Stimulated activated CD4-positive, alpha-beta T cell treated with anti-CD3 and anti-CD28 coated beads, Interleukin-12 subunit alpha, Interleukin-12 subunit beta, amount 100 ng/mL, for 24 hours (primary cell): Measurements from ENCODE around the gene CGB1.
A peak's percentile ranks its signal among the peaks of the same experiment; 100 is the strongest.

Source experiments
- DNase-seq, 2 experiments: peaks; one replicate each; pipeline ENCODE4 v3.0.0-alpha.2; 2020; ENCODE audit warnings: low read depth in 2 of 2

CGB1 gene

DNA sequence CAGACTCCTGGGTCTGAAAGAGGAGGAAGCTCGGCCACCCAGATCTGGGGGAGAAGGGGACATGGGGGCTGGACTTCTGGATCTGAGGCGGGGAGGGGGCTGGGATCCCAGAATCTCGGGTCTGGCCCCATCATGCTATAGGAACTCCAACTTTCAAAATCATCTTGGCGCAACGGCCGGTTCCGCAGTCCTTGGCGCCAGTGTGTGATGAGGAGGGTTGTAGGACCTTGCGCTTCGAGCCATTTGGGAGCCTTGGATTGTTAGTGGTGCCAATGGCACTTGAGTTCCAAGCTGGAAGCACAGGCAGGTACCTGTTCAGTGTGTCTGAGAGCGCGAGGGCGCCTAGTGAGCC lies 42.7 kb downstream of the CGB1 start:
- DNase-seq = no peak

DNA sequence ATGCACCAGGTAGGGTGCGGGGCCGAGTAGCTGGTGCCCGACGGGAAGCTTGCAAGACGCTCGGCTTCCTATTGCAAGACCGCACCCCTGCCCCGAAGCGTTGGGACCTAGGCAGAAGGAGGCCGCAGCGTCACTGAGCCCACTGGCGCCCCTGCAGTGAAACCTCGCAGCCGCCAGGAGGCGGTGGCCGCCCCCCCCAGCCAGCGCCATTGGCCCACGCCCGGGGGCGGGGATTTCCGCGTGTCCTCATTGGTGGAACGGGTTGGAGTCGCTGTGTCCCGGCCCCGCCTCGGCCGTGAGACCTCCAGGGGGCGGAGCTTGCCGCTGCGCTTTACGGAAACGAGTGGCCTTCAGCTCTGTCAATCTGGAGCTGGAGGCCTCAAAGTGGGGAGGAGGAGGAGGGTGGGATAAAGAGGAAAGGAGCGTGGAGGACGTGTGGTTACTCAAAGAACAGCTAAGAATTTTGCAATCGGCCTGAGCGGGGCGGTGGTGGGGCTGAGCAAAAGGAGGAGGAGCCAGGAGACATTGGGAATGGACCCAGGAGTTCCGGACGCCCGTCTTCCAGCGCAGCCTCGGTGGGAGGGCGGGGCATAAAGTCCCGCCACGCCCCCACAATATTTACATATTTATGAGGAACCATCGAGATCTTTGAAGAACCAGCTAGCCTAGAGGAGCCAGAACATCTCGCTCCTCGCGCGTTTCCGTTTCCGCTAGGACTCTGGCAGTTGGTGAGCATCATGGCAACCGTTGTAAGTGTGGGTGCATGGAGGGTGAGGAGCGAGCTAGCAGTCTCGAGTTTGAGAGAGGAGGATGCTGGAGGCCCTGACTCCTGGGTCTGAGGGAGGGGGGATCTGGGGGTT lies 43.3 kb downstream of the CGB1 start, which contains the start of the genes GYS1 and RUVBL2:
Gene GYS1, minus strand, starts transcription at position 135 of the 860 bp plus-strand sequence. CDS start 197 bp downstream, outside the sequence.
Gene RUVBL2, plus strand, starts transcription at position 713 of the 860 bp plus-strand sequence. Its CDS starts 25 bp downstream, at position 738.
- DNase-seq = peak; percentile 99

DNA sequence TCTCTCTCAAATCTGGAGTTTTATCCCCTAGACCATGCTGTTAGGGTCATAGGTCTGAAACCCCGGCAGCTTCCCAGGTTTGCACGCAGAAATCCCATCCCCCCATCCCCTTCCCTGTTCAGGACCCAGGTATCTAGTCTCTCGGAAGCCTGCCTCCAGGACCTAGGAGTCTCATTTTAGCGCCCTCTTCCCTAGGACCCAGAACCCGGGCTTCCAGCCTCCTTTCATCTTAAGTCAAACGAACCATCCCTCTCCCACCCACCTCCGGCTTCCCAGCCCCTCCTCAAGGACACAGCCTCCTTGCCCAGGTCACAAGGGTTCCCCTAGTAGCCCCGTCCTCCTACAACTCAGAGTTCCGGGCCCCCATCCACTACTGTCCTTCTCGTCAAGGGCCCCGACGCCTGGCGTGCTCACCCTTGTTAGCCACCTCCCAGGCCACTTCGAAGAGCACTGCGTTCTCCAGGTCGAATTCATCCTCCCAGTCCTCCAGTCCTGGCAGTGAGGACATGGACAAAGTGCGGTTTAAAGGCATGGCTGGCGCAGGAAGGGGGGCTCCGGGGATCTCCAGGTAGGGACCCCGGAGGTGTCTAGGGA lies 44.0 kb downstream of the CGB1 start:
- no peak for DNase-seq

GRCh38 chr19:48991873-48992580 lies 44.7 kb downstream of the CGB1 start:
- DNase-seq = no peak

- DNase-seq = no peak
Observed at GRCh38 chr19:48991011-48991609, 45.6 kb downstream of the CGB1 start.

DNA sequence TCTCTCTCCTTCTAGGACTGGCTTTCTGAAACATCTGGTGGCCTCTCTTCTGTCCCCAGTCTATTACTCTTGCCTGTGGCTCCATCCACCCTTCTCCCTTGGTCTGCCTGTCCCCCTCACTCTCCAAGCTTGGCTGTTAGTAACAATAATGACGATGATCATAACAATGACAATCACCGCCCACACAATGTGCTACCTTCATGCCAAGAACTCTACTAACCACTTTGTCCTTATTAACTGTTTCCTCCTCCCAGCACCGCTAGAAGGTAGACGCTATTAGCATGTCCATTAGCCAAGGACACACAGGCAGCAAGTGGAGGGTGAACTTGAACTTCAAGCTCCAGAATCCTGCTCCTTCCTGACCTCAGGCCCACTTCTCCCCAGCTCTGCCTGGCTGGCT lies 46.3 kb downstream of the CGB1 start:
- DNase-seq = no peak

DNA sequence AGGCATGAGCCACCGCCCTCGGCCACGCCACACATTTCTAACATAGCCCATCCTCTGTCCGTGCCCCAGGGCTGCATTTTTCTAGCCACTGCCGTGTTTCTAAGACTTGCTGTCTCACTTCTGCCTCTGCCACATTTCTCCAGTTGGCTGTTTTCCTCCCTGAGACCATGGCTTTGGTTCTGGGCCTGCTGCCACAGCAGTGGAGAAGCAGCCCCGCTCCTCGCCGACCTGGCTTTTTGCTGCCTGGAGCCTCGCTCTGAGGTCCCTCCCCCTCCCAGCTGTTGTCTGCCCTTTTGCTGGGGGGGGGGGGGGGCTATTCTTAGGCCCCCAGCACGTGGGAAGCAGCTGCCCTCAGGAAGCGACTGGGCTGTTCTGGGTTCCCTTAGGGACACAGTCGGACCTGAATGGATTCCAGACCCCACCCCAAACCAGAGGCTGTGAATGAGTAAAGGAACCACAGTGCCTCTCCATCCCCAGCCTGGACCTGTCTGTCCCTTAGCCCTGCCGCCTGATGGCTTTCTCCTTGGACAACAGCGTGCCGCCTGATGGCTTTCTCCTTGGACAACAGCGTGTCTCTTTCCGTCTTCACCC lies 46.9 kb downstream of the CGB1 start:
- DNase-seq = no peak

DNA sequence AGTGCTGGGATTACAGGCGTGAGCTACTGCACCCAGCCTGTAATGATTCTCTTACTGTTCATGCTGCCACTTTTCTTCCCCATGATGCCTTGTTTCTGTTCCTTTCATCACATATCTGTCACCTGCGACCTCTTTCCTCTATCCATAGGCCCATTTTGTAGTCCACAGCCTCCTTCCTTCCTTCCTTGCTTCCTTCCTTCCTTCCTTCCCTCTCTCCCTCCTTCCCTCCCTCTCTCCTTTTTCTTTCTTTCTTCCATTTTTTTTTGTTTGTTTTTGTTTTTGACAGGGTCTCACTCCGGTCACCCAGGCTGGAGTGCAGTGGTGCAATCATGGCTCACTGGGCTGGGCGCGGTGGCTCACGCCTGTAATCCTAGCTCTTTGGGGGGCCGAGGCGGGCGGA lies 47.8 kb downstream of the CGB1 start:
- no peak for DNase-seq

GRCh38 chr19:48988286-48988685 lies 48.4 kb downstream of the CGB1 start:
- no peak for DNase-seq

GRCh38 chr19:48987323-48987722 lies 49.4 kb downstream of the CGB1 start:
- no peak for DNase-seq

GRCh38 chr19:48986211-48986610 lies 50.5 kb downstream of the CGB1 start:
- no peak for DNase-seq

DNA sequence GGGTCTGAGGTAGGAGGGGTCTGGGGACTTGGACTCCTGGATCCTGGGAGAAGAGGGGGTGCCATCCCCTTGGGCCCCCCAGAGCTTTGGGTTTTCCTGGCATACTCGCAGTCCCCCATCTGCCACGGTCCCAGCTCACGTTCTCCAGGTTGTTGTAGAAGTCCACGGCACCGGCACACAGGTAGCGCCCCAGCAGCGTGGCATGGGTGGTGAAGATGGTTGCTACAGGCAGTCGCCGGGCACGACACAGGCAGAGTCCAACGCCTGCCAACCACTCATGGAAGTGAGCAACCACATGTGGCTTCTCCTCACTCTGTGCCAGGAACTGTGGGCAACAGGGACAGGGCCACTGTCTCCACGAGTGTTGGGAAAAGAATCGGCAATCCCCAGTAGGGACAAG lies 51.0 kb downstream of the CGB1 start:
- no peak for DNase-seq
